ENCODE data around the gene SYT2.

SYT2 gene

GRCh38 chr1:202673531-202673930 lies 36.7 kb downstream of the SYT2 start:
- no peak for DNase-seq

- no peak for DNase-seq
Observed at GRCh38 chr1:202671399-202671798, 38.9 kb downstream of the SYT2 start.

GRCh38 chr1:202665417-202665816 lies 44.8 kb downstream of the SYT2 start:
- no peak for DNase-seq

GRCh38 chr1:202664083-202664482 lies 46.2 kb downstream of the SYT2 start:
- DNase-seq: no peak

GRCh38 chr1:202663131-202663530 lies 47.1 kb downstream of the SYT2 start:
- DNase-seq: no peak

- DNase-seq: peak; percentile 31
Observed at GRCh38 chr1:202662081-202662480, 48.2 kb downstream of the SYT2 start.

GRCh38 chr1:202661136-202661845 lies 49.0 kb downstream of the SYT2 start:
- no peak for DNase-seq

- DNase-seq: no peak
Observed at GRCh38 chr1:202659974-202660373, 50.3 kb downstream of the SYT2 start.

GRCh38 chr1:202659541-202659940 lies 50.7 kb downstream of the SYT2 start:
- peak; percentile 72 for DNase-seq

- peak; percentile 94 for DNase-seq
Observed at GRCh38 chr1:202658769-202659168, 51.5 kb downstream of the SYT2 start.

GRCh38 chr1:202658251-202658759 lies 51.9 kb downstream of the SYT2 start:
- peak; percentile 58 for DNase-seq

GRCh38 chr1:202656951-202657646 lies 53.2 kb downstream of the SYT2 start:
- no peak for DNase-seq

- DNase-seq: no peak
Observed at GRCh38 chr1:202656057-202656456, 54.2 kb downstream of the SYT2 start.

- DNase-seq: no peak
Observed at GRCh38 chr1:202654079-202654478, 56.2 kb downstream of the SYT2 start.

GRCh38 chr1:202649553-202650392 lies 60.5 kb downstream of the SYT2 start:
- no peak for DNase-seq

GRCh38 chr1:202648605-202649226 lies 61.5 kb downstream of the SYT2 start:
- DNase-seq: no peak

GRCh38 chr1:202645097-202645476 lies 65.2 kb downstream of the SYT2 start:
- peak; percentile 70 for DNase-seq

- no peak for DNase-seq
Observed at GRCh38 chr1:202644219-202645096, 65.8 kb downstream of the SYT2 start.

GRCh38 chr1:202643397-202644218 lies 66.6 kb downstream of the SYT2 start:
- no peak for DNase-seq

GRCh38 chr1:202642619-202643291 lies 67.5 kb downstream of the SYT2 start:
- DNase-seq: no peak

Data from NCI-H2171 (cell line).